Left lung (tissue), 10 donors: ENCODE results near the gene DDX6. TPM values are rescaled to one million over a fixed set of nuclear protein-coding genes. Genes with fewer than 3 reads are reported as not detected.

Experiments used
- ATAC-seq: fragments of 200-7000 bp; cut with Tn5 transposase; one replicate; pipeline ENCODE4 v1.9.1; 2020; ENCODE audit warnings: moderate library complexity
- DNase-seq, 4 donors: peaks; one replicate each; pipeline ENCODE4 v3.0.0-alpha.2; 2013 to 2020
- H3K27ac ChIP-seq, 2 donors: fragments of 200-600 bp; sonication (generic) in 1 of 2; one replicate each; pipeline versions ENCODE4 v1.5.0 to v1.8.0; 2020 to 2021
- H3K27me3 ChIP-seq, 2 donors: fragments of 200-600 bp; sonication (generic) in 1 of 2; one replicate each; pipeline versions ENCODE4 v1.5.0 to v1.8.0; 2020 to 2021
- H3K36me3 ChIP-seq, 2 donors: fragments of 200-600 bp; sonication (generic) in 1 of 2; one replicate each; pipeline versions ENCODE4 v1.5.0 to v1.8.0; 2020 to 2021
- H3K4me1 ChIP-seq, 2 donors: fragments of 200-600 bp; one replicate each; pipeline ENCODE4 v1.8.0; 2021
- H3K4me3 ChIP-seq, 2 donors: fragments of 200-600 bp; sonication (generic) in 1 of 2; one replicate each; pipeline versions ENCODE4 v1.5.0 to v1.8.0; 2020 to 2021; ENCODE audit warnings: mild to moderate bottlenecking in 1 of 2
- H3K9me3 ChIP-seq, 2 donors: fragments of 200-600 bp; sonication (generic) in 1 of 2; one replicate each; pipeline versions ENCODE4 v1.5.0 to v1.8.0; 2020 to 2021
- CTCF ChIP-seq, 2 donors: fragments of 200-600 bp; sonication (generic) in 1 of 2; IDR thresholded peaks; one replicate each; pipeline versions ENCODE4 v1.5.0 to v1.8.0; 2021; ENCODE audit warnings: antibody characterized with exemption in 2 of 2
- intact Hi-C, 2 donors: fragments of 100-400 bp; cut with DNase I; formaldehyde crosslinking; loops; one replicate each; pipeline versions ENCODE4 v1.11.2 to v1.14.2; 2022
- polyA plus RNA-seq, 6 donors: library from polyadenylated mRNA; unstranded; fragments of 120-200 nt; gene quantifications; one replicate each; pipeline ENCODE4 v1.2.1, GENCODE V29; 2013; ENCODE audit not compliant: insufficient read length in 6 of 6
- total RNA-seq, 2 donors: library from RNA; stranded (reverse); fragmentation: NEBNext Ultra II Directional; extraction: Animal tissue kit (Norgen Biotek cat#: 25700); gene quantifications; one replicate each; pipeline ENCODE4 v1.2.1, GENCODE V29; 2021
- donor health status: DM: no; HTN: yes; CAD: no.
- donor health status: DM: no; HTN: no; CAD: no.

DDX6 gene
- total and polyA plus RNA-seq, 8 donors = 105 to 143 (median 132) TPM

- Histone ChIP-seq H3K27ac (no peak overlapping the region), H3K9me3 (no peaks in the 10 kb centered on the region), H3K27me3 (no peaks in the 10 kb centered on the region), H3K4me1 (no peaks in the 10 kb centered on the region), H3K4me3 (no peak overlapping the region), H3K36me3 (no peaks in the 10 kb centered on the region)
- ATAC-seq (no peak), DNase-seq (no peak)
- intact Hi-C loops = no loop called here
- no peak for TF ChIP-seq CTCF (IDR thresholded peaks at IDR 0.05)
Measured at GRCh38 chr11:118818130-118818529, 27.2 kb upstream of the DDX6 start.

GRCh38 chr11:118813551-118813950 lies 22.6 kb upstream of the DDX6 start:
- Histone ChIP-seq H3K9me3 (no peaks in the 10 kb centered on the region), H3K36me3 (no peaks in the 10 kb centered on the region), H3K4me3 (no peak overlapping the region), H3K27ac (no peak overlapping the region), H3K4me1 (no peaks in the 10 kb centered on the region), H3K27me3 (no peaks in the 10 kb centered on the region)
- no peak for TF ChIP-seq CTCF (IDR thresholded peaks at IDR 0.05)
- ATAC-seq (no peak), DNase-seq (no peak)
- intact Hi-C loops = no loop called here

GRCh38 chr11:118812485-118812884 lies 21.5 kb upstream of the DDX6 start:
- Histone ChIP-seq H3K27me3 (no peaks in the 10 kb centered on the region), H3K36me3 (no peaks in the 10 kb centered on the region), H3K9me3 (no peaks in the 10 kb centered on the region), H3K27ac (no peak overlapping the region), H3K4me1 (no peaks in the 10 kb centered on the region), H3K4me3 (no peak overlapping the region)
- no peak for TF ChIP-seq CTCF (IDR thresholded peaks at IDR 0.05)
- ATAC-seq (no peak), DNase-seq (no peak)
- intact Hi-C loops = no loop called here

- Histone ChIP-seq H3K27me3 (no peaks in the 10 kb centered on the region), H3K4me1 (no peaks in the 10 kb centered on the region), H3K9me3 (no peaks in the 10 kb centered on the region), H3K27ac (no peak overlapping the region), H3K4me3 (no peak overlapping the region), H3K36me3 (no peaks in the 10 kb centered on the region)
- ATAC-seq (no peak), DNase-seq (no peak)
- intact Hi-C loops = no loop called here
- TF ChIP-seq CTCF (IDR thresholded peaks at IDR 0.05) = no peak
Measured at GRCh38 chr11:118807800-118808778, 17.1 kb upstream of the DDX6 start.

- intact Hi-C loops = no loop called here
Measured at GRCh38 chr11:118806400-118806799, 15.4 kb upstream of the DDX6 start.

More at GRCh38 chr11:118806400-118806799, 15.4 kb upstream of the DDX6 start:
- ATAC-seq (no peak), DNase-seq (no peak)
- no peak overlapping the region for H3K27ac ChIP-seq
- no peaks in the 10 kb centered on the region for H3K36me3 ChIP-seq
- no peaks in the 10 kb centered on the region for H3K27me3 ChIP-seq
- H3K4me3 ChIP-seq = no peak overlapping the region
- TF ChIP-seq CTCF (IDR thresholded peaks at IDR 0.05) = no peak
- no peaks in the 10 kb centered on the region for H3K9me3 ChIP-seq
- no peaks in the 10 kb centered on the region for H3K4me1 ChIP-seq
